ENCODE results near the gene VANGL1.

The VANGL1 gene

DNA sequence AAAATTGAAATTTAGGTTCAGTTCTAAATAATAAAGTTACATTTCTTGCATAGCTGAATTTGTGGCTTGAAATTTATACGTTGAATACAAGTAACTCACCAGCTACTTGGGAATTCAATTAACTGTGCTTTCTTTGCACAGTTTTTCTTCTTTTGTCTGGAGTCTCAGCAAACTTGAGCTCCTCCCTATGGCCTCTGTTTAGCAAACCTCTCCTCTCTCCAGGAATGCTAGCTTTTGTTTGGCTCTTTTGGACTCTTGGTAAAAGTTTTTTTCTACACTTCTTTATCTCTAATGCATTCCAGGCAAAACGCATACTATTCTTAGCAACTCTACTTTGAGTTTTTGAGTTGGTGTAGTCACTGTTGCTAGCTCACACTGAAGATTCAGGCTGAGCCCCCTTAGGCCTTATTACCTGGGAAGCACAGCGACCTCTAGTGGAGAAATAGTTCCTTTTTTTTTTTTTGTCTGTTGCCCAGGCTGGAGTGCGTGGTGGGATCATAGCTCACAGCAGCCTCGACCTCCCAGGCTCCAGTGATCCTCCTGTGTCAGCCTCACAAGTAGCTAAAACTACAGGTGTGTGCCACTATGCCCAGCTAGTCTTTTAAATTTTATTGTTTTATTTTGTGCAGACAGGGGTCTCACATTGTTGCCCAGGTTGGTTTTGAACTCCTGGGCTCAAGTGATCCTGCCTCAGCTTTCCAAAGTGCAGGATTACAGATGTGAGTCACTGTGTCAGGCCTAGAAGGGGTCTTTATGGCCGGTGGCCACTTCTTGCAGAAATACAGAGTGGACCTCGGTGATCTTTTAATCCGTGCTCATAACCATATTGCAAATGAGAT, 65.0 kb downstream of the VANGL1 start:
- peak; percentile 19 for DNase-seq

DNA sequence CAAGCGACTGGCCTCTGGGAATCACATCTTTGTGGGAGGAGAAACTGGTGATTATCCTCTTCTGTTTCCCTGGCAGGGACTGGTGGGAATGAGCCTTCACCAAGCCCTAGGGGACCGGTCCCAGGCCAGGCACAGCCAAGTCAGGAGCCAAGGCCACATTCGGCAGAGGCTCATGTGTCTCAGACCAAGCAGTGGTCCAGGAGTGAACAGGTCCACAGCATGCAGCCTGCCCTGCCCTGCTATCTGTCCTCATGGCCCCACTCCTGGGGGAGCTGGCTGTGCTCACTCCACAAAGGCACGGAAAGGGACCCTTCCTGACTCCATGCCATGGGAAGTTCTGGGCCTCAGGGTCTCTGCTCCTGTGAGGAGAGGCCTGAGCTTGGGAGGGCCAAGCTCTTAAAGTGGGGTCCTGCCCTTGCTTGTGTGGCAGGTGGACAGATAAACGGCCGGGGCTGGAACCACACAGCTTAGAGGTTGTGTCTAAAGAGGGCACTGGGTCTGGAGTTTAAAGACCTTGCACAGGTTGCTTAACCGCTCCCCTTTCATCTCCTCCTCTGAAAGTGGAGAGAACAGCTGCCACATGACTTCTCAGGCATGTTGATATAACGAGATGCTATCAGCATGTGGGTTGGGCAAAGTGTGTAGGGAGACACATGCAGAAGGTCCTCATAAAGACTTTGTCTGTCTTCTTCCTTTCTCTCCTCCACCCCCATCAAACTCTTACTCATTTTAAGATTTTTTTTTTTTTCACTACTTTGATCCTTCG, 69.3 kb downstream of the VANGL1 start:
- no peak for DNase-seq

DNA sequence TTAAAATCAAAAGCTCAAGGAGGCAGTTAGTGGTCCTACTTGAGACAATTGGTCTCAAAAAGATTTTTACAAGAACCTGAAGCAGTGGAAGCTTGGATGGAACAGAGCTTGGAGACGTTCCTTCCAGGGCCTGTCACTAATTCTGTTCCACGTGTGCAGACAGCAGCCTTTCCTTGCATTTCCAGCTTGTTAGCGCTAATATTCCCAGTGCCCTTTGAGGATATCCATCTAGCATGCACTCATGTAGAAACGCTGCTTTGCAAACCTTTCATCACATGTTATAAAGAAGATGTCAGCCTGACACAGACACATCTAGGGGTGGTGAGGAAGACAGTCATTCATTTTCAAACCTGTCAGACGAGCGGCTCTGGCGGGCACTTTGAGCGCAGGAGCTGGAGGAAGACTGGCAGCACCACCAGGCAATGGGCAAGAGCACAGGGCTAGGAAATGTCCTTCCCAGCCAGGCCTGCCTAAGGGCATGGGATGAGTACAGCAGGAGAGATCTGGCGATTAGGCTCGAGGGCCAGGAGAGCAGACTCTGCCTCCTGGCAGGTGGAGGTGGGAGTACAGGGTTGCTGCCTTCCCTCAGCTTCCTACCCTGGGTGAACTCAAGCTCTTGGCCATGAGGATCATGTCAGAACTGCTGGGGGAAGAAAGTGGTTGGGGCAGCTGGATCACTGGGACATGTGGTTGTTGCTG, 71.3 kb downstream of the VANGL1 start:
- no peak for DNase-seq

DNA sequence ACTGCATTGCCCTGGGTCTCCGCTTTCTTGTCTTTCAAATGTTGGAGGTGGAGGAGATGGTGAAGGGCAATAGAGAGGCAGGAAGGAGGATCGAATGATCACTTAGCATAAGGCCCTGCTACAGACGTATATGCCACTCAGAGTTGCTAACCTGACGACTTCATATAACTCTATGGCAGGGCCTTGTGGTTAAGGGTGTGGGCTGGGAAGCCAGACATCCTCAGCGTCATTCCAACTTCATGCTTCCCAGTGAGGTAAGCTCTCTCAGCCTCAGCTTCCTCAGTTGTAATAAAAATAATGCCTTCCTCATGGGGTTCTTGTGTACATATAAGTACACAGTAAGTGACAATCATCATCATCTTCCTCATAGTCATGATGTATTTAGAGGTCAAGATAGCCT, 72.1 kb downstream of the VANGL1 start:
- DNase-seq = no peak

DNA sequence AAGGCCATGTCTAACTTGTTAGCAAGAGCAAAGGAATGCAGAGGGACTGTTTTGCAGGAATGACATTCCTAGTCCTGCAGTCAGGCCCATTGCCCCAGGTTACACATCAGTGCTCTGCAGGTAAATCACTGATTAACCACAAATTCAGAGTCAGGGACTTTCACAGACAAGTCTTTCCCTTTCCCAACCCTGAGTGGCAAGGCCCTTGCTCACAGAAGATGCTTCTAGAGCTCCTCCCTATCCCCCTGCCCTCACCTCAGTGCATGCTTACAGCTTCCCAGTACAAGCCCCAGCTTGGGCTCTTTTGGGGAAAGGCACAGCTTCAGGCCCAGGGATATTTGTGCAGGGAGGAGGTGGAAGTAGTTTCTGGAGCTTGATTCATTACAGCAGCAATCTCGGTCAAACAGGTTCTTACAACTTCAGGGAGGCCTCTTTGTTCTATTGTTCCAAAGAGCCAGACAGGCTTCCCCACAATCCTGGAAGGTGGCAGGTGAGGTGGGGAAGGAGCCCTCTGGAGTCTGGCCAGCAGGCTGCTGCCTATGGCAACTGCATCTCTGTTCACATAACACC, 72.9 kb downstream of the VANGL1 start:
- no peak for DNase-seq

DNA sequence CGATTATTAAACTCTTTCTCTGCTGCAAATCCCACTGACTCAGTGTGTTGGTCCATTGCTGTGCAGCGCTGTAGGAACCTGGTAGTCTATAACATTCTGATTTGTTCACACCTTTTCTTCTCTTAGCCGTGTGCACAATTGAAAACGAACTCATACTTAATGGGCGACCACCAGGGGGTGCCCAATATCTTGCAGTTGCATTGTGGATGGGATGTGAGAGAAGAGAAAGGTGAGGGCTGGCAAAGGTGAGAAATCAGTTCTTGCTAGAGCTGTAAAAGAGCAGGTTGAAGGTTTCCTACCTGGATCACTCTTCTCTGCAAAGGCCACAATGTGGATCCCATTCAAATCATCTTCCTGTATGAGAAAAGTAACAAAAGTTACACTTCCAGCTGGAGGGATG, 75.8 kb downstream of the VANGL1 start:
- DNase-seq = no peak

DNA sequence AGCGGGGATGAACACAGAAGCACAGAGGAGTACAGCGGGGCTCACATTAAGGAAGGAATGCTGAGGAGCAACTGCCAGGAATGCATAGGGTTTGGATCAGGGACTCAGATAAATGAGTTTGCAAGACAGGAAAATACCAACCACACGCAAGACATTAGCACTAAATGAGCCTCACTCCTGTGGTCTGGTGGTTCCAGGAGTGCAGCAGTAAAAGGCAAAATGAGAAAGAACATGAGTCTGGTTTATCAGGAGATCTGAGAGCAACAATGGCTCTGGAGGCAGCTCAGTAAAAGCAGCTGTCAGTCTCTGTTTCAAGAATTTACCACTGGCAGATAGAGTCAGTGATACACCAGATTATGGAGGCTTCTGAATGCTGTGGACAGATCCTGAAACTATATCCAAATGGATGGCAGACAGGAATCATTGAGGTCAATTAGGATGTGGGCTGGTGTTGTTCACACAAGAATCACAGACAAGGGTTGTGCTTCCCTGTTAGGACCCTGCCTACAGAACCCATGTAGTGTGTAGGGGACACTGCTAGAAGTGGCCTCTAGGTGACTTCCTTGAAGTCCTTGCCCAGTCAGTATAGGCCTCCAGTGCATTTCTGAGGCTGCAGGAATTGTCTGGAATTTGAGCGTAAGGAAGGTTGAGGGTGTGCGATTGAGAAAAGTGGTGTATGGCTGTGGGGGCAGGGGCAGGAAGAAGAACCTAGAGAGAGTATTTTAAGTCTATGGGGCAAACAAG, 76.4 kb downstream of the VANGL1 start:
- DNase-seq = no peak

DNA sequence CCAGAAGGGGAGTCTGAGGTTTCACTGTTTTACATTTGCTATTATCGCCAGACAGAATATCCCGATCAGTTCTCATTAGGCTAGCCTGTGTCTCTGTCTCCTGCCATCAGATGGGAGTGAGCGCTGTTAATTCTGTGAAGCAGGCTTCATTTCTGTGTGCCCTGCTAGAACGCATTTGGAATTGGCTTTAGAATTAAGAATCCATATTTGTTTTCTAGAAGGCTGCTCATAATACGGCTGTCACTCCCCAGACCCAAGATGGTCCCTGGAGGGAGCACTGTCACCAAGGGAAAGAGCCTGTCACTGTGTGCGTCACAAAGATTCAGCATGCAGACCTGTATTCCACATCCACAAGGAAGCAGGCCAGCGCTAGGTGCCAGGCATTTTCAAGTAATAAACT, 77.5 kb downstream of the VANGL1 start:
- no peak for DNase-seq

DNA sequence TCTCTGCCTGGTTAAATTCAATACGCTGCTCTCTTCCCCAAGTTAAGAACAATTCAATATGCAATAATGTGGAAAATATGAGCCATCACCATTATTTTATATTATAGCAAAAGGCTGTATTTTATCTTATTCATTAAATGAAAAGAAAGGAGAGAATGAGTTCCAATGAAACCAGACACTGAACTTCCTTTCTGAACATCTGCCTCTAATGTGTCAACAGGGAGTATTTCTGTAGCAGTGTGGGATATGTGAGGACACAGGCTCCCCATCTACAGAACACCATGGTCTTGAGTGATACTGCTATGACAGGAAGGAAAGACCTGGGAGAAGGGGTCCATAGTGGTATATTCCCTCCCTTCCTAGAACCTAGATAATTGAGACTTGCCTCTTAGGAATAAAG, 80.5 kb downstream of the VANGL1 start:
- no peak for DNase-seq

DNA sequence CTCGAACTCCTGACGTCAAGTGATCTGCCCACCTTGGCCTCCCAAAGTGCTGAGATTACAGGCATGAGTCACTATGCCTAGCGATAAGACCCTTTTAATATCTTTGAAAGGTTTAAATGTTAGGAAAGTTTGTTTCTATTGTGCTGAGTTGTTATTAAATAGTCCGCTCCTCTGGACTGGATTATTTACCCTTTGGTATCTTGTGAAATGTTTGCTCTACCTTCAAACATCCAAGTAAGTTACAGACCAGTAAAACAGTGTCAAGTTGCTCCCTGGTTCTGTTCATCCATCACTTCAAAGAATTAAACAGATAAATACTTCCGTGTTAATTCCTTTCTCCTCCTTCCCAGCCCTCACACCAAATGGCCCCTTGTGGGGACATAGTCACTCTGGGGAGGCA, 82.0 kb downstream of the VANGL1 start:
- DNase-seq = no peak

DNA sequence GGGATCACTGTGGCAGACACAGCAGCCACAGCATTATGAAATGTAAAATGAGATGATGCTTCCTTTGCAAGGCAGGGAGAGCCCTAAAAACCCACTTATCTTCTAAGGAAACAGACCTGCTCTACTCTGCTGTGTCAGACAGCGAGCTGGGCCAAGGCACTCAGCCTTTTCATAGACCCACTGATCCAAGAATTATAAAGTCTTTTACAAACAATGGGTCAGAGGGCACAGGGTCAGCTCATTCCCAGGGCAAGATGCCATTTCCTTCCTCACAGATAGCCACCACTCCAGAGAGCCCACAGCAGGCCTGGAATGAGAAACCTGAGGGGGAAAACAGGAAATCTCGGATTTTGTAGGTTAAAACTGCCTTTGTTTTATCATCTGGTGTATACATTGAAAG, 83.8 kb downstream of the VANGL1 start:
- DNase-seq = no peak

DNA sequence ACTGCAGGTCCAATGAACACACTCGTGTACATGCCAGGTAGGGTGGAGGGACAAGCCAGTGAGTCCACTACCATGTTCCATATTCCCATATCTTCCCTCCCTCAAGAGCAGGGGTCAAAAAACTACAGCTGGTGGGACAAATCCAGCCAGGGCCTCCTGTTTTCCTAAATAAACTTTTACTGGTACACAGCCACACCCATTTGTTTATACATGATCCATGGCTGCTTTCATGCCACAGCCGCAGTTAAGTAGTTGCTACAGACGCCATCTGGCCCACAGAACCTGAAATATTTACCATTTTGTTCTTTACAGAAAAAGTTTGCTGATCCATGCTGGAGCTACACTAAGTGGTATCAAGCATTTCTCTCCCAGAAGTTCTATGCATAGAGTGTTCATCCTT, 84.4 kb downstream of the VANGL1 start:
- DNase-seq = no peak

DNA sequence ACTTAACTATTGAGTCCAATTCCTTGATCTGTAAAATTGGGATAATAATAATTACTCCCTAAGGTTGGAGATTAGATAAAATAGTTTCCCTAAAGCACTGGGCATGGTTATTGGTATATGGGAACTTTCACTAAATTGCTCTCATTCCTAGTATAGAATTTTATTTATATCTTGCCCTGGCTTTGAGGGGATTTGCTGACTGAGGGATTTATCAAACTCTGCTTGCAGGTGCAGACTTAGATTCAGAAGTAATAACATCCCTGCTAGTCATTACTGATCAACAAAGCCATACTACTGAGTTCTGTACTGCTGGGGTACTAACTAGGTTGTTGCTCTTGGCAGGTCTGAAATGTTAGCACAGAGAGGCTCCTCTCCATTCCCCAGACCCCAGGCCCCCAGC, 84.8 kb downstream of the VANGL1 start:
- DNase-seq = no peak

DNA sequence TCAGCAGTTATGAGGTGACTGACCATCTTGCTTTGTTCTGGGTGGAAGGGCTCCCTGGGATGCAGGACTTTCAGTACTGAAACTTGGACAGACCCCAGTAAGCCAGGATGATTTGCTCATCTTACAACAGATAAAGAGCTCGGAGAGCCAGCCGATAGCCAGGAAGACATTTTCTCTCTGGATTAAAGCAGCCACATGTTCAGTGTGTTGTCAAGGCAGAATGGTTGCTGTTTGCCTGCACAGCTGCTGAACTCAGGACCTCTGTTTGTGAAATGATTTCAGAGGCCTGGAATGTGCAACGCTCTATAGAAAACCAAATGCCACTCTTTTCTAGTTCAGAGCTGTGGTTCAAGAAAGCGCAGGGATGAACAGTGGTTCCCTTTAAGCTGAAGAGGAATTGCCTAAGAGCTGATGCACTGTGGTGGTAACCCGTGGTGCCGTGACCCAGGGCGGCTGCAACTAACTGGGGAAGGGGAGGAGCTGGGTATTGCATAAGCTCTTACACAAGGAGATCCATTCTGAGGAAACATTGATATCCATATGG, 86.0 kb downstream of the VANGL1 start:
- DNase-seq = peak; percentile 4

DNA sequence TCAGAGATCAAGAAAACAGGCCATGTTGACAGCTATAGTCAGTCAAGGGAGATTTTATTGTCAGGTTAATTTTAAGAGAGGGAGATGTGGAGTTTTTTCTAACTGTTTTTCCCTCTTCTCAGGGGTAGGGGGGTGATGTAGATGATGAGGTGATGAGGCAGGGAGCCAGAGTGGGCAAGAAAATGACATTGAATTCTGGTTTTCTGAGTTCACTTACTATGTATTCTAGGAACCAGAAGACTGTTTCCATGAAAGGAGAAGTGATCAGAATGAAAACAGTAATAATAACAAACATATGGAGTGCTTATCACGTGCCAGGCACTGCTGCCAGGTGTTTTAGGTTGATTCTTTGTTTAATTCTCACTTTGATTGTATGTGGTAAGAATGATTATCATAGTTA, 86.6 kb downstream of the VANGL1 start:
- DNase-seq = no peak

DNA sequence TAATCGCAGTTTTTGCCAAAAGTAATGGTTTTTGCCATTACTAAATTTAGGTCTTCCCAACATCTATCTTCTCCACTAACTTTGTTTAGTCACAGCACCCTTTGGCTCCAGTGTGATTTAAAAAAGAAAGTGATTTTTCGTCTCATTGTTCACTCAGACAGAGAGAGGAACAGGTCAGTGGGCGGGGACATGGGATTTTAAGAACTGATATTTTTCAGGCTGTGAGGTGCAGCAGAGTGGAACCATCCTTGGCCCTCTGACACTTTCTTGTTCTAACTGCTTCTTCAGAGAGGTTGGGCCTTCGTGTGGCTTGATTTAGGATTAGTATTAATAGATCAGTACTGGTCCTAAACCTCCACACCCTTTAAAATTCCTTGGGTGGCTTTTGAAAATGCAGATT, 88.0 kb downstream of the VANGL1 start:
- DNase-seq = no peak

DNA sequence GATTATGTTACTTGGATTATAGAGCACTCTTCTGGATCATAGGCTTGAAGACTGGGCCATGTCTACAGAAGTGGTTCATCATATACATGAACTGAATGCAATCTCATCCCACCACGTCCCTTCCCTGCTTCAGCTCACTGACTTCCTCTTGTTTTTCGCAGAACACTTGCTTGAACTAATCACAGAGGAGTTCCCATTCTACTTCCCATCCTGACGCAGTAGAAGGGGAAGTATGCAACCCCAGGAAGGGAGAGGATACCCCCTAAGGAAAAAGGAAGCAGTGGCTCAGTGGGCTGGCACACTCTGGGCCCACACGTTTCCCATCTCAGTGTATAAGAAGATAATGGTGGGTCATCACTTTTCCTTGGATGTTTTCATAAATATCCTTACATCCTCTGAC, 90.5 kb downstream of the VANGL1 start:
- no peak for DNase-seq

DNA sequence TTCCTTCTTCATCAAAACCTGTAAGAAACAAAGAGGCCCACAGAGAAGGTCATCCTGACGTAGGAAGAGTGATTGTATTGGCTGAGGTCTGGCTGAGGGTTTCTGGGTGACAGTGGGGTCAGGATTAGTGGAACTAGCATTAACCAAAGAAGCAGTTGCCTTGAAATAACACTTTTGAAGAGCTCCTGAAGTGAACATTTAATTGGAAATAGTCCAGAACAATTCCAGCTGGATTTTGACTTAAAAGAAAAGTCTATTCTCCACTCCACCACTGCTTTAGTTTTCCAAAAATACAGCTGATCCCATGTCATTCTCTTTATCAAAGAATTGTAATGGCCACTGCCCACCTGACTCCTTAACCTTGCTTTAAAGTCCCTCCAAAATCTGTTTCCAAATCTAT, 99.0 kb downstream of the VANGL1 start:
- no peak for DNase-seq

DNA sequence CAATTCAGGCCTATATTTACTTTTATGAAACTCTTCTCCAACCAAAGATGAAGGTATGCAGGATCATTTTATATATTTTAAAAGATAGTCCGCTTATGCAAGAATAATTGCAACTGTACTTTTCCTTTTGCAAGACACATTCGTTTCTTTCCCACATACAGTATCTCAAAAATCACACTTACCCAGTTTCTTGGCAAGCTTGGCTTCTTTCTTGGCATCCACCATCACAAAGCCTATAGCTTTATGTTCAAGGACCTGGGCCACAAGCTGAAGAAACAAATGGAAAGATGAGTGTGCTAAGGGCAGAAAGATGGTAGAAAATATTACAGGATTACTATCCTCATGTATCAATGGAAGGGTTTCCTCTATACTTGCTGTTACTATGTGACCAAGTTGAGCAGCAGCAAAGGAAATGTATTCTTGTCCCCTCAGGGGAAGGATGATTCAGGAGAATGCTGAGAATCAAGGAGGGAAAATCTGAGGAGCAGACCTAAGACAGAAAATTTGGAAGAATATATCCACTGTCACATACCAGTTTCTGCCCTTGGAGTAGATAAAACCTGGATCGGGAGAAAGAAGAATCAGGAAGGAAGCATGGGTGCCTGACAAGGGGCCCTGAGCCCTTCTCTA, 103.0 kb downstream of the VANGL1 start:
- DNase-seq = no peak

DNA sequence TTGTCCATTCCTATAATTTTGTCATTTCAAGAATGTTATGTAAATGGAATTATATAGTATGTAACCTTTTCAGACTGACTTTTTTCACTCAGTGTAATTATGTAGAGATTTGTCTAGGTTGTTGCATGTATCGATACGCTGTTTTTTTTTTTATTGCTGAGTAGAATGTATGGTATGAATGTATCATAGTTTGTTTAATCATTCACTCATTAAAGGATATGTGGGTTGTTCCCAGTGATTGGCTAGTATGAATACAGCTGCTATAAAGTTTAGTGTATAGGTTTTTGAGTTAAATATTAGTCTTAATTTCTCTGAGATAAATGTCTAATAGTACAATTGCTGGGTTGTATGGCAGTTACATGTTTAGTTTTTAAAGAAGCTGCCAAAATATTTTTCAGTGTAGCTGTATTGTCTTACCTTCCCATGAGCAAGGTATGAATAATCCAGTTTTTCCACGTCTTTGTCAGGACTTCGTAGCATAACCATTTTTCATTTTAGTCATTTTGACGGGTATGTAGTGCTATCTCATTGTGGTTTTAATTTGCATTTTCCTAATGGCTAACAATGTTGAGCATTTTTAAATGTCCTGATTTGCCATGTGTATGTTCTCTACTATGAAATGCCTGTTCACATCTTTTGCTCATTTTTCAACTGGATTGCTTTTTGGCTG, 104.4 kb downstream of the VANGL1 start:
- no peak for DNase-seq
